HG03097 (cell line): ENCODE data around the gene ARHGAP23.

ENCODE experiments used
- ATAC-seq: cut with Tn5 transposase; IDR thresholded peaks from one replicate; pipeline ENCODE4 v1.9.1; 2021; ENCODE audit not compliant: unreplicated experiment, low FRiP score

The ARHGAP23 gene

DNA sequence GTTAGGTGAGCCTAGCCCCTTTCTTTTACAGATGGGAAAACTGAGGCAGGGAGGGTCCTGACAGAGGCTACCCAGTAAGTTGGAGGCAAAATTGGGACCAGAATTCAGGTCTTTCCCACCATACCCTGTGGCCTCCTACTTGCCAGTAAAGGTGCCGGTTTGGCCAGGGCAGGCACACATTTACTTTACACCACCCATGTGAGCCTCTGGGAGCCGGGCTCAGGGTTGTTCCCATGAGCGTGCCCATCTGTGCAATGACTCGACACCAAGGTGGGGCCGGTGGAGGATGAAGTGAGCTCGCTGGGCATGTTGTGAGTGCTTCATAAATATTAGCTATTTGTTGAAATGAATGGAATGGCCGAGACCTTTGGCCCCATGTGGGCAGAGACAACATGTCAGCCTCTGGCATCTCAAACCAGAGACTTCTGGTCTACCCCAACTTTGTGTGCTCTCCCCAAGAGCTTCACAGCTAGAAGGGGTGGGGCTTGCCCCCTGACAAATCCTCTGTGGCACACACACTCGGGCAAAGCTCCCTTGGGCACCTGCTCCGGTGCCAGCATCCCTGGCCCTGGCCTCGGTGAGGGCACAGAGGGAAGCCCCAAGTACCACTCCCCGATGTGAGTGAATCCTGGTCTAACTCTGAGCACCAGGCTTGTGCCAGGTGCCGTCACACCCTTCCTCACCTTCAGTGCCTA, 117.4 kb downstream of the ARHGAP23 start:
- no peak for ATAC-seq

DNA sequence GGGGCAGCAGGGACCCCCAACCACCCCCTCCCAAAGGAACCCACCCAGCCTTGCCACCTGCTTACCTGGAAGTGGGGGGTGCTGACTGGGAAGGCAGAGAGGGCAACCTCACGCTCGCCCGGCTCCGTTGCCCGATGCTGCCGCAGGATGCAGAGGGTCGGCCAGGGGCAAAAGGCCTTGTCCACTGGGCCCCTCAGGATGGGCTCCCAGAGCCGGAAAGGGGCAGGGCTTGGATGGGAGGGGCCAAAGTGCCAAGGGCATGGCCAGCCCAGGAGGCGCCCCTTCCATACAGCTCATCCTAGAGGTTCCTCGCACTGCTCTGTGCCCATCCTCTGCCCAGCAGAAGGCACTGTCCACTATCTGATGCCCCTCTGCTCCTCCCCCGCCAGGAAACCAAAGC, 118.1 kb downstream of the ARHGAP23 start:
- no peak for ATAC-seq

DNA sequence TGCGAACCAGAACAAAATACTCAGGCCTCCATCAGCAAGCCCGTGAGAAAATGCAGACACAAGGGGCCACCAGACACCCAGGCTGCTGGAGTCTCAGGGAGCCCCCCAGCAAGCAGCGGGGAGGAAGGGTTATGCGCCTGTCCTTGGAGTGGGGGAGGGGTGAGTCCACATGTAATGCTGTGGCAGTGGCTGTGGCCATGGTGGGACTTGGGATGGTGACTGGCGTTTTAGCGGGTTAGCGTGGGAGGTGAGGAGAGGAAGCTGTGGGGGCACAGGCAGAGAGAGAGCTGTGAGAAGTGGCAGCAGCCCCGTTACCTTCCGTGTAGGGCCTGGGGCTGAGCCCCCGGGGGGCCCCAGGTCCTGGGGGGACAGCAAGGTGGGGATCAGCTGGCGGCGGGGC, 119.2 kb downstream of the ARHGAP23 start:
- ATAC-seq = no peak

DNA sequence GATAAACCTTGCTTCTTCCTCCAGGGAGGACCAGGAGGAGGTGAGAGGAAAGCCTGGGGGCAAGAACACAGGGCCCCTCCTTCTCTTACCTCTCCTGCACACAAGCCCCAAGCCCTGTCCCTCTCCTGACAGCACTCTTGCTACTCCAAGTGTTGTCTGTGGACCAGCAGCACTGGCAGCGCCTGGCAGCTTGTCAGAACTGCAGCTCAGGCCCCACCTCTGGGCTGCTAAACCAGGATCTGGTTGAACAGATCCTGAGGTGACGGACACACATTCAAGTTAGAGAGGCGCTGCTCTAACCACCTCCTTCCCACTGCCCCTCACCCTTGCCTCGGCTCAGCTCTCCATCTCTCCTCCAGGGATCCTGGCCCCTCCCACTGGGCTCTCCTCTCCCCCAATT, 121.0 kb downstream of the ARHGAP23 start:
- ATAC-seq = no peak

DNA sequence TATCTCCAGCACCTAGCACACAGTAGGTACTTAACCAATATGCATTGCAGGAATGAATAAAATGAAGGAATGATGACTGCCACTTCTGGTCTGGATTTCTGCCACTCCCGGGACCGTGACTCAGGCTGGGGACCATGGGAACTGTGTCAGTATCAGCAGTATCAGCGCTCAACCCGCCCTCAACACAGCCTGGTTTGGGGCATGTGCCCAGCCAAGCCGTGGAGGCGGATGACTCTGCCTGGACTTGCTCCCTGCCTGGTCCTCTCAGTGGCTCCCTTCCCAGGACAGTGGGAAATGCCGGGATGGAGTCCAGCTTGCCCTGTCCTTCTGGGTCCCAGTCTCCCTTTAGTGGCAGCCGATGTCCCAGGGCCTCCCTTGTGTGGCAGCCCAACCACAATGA, 122.4 kb downstream of the ARHGAP23 start:
- no peak for ATAC-seq

DNA sequence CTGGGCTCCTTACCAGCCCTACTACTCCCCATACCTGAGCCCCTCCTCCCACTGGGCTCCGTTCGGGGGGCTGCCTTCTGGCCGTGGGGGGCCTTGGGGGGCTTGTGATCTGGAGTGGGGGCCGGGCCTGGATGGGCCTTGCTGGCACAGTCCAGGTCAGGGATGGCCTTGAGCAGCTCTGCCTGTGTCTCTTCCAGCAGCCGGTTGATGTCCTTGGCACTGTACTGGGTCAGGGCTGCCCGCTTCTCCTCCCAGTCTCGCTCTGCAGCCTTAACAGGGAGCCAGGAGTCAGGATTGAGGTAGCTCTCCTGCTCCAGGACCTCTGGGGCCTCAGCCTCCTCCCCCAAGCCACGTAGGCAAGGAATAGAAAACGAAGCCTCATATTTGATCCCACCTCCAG, 122.9 kb downstream of the ARHGAP23 start:
- ATAC-seq = no peak

DNA sequence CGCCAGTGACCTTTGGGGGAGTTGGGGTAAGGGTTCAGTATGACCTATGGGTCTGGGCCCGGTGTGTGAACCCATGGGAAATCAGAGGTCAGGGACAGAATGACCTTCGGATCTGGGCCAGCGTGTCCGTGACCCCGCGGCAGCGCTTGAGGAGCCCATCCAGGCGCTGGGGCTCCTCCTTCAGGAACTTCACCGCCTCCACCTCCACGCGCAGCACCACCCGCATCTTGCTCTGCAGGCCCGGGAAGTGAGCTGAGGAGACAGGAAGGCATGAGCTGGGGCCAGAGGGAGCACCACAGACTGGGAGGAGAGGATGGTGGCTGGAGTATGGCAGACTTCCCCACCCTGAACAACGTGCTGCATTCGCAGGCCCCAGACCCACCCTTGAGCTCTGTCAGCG, 124.1 kb downstream of the ARHGAP23 start:
- ATAC-seq = no peak

DNA sequence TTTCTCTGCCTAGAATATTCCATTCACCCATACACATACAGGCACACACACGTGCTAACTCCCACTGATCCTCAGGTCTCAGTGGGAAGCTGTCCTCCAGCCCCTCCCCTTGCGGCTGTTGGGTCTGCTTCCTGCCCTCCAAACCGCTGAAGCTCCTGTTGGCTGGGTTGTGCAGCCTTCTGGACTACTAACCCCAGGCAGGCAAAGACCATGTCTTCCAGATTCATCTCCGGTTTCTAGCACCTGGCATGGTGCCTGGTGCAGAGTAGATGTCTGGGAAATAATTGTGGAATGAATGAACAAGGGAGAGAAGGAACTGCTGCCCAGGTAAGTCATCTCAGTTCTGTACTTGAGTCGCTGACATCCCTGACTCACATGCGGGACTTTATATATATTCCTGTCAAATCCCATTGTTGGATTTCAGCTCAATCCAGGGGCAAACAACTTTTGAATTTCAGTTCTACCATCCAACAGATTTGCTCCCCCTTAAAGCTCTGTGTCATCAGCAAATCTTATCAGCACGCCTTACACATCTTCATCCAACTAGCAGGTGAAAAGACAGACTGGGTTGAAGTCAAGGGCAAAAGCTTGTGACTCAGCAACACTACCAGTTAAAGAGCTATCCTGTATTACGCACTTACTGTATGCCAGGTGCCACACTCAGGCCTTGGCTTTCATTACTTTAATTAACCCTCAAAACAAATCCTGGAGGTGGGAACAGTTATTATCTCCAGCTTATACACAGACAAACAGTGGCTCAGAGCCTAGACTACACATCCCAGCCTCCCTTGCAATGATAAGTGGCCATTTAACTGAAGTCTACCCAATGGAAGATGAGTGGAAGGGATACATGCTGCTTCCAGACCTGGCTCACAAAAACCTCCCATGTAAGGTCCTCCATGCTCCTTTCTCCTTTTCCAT, 126.4 kb downstream of the ARHGAP23 start:
- no peak for ATAC-seq

DNA sequence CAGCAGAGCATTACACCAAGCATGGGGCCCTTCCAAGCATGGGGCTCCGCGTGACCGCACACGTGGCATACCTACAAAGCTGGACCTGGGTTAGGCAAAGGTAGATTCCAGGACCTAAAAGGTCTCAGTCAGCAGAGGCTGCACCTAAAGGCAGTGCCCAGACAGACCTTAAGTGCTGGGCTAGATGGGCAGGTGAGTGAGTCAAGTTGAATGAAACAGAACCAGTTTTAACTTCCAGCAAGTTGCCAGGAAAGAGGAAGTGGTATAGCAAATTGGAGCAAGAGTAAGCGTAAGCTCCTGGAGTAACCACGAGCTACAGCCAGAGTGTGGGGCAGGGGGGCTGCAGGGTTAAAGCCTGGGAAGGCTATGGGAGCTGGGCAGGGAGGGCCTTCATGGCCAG, 128.0 kb downstream of the ARHGAP23 start:
- ATAC-seq = no peak

DNA sequence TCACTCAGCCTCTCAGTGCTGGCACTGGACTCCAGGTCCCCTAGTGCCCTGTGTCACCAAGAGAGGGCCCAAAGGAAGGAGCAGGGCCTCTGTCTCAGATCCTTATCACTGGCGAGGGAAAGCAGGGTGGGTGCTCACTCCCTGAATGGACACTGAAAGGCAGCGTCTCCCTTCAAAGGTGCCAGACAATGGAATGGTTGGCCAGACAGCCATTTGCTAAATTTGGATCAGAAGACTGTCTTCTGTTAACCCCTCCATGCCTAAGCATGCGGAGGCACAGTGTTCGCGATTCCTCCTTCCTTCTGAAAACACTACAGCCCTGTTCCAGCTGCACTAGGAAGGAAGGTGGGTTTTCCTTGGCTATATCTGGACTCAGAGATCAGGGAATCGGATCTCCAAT, 129.1 kb downstream of the ARHGAP23 start:
- ATAC-seq = no peak

DNA sequence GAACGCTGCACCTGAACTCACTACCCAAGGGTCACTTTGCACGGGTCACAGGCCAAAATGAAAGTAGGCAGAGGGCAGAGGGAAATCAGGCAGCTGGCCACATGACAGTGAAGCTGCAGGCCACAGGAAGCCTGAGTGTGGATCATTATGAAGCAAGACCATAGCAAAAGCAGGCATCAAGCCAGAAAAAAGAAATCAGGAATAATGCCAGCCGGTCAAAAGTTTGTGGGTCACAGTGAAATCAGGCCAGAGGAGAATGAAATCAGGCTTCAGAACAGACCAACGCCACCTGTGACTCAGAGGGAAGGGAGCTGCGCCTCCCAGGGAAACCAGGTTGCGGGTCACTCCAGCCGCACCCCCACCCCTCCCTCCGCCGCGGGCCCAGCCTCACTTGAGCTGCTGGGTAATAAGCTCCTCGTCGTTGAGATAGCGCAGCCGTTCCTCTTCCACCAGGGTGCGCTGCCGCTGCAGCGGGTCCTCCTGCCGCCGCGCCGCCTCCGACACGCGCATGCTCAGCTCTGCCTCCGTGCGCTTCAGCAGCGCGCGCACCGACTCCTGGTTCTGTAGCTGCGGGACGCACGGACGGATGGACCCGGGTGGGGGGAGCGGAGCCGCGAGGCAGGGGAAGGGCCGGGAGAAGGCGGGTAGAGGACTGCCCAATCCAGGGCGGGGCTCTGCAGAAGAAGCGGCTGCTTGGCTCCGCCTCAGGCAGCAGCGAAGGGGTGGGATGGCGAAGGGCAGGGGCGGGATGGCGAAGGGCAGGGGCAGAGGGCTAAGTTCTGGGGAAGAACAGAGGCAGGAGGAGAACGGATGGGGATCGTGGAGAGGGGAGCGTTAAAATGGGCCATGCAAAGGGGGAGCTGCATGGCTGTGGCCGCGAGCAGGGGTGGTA, 129.8 kb downstream of the ARHGAP23 start:
- peak; percentile 72 for ATAC-seq

DNA sequence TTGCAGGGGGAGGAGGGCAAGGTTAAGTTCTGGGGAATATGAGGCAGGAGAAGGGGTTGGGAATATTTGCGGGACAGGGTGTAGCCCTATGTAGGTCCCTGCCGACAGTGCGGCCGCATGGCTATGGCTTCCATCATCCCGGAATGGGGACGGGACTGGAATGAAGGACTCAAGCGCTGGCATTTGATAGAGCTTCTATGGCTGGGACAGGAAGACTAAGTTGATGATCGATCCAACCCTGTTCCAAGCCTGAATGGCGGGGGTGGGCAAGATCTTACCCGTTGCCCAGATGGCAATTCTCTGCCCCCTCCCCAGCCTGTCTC, 130.4 kb downstream of the ARHGAP23 start:
- no peak for ATAC-seq

DNA sequence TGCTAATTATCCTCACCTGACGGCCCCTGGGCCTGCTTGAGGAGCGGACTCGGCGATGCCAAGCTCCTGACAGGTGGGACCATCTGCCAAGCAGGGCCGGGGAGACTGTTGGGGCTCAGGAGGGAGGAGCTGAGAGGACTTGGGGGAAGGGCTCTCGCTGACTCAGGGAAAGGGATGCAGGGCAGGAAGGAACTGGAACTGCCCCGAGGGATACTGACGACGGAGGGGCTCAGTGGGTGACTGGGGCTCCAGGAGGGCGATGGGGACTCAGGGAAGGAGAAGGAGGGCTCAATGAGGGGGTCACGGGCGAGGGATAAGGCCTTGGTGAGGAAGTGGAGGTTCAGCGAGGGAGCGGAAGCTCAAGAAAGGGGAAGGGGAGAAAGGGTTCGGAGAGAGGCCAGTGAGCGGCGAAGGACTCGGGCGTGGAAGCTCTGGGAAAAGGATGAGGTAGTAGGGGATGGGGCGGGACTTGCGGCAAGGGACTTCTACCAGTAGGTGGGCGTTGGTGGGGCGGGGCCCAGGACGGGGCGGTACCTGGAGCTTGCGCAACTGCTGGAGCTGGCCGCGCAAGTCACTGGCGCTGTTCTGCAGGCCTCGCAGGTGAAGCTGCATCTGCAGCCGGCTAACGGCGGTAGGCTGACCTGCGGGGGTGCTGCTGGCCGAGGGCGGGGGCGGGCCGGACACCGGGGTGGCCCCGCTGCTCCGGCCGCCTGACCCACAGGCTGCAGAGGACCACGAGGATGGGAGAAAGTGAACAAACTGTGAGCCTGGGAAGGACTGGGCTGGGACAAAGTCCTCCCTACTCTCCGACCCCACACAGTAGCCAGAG, 131.0 kb downstream of the ARHGAP23 start:
- ATAC-seq = peak; percentile 54

DNA sequence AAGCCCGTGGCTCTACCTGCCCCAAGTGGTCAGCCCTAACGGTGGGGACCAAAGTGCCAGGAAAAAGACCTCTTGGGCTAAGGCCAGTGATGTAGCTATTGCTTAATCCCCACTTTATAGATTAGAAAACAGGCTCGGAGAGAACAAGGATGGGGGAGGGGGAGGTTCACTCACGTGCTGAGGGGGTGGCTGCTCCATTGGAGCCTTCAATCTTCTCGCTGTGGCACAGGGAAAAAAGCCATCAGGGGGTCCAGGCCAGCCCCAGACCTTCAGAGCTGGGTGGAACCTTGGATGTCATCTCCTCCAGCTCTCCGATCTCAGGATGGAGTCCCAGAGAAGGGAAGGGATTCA, 131.6 kb downstream of the ARHGAP23 start:
- no peak for ATAC-seq

DNA sequence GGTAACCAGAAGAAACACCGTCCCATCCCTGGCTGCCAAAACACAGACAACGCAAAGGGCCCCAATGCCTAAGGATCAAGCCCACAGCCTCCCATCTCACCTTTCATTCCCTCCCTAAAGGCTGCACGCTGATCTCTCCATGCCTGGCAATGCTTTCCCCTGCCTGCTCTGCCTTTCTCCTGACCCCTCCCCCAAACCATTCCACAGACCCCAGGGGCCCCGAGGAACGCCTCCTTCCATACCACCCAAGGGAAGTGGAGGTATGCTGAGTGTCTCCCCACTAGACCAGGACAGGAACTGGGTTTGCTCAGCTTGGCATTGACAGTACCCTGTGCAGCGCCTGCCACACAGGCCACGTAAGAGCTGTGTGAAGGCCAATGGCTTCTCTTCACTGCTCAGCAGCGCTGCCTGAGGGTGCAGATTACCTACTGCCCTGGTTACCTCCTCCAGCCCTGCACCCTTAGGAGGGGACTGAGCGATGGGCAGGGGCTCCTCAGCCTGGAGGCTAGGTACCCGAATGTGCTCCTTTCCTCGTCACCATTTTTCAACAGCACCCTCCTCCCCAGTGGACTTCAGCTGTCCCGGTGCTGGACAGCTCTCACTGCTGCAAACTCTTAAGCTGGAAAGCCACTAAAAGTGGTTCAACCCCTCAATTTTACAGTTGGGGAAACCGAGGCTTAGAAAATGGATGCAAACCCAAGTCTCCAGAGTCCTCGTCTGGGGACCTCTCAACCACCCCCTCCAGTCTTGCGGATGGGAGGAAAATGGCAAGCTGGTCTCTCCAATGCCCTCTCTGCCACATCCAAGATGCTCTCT, 132.4 kb downstream of the ARHGAP23 start:
- ATAC-seq = no peak

DNA sequence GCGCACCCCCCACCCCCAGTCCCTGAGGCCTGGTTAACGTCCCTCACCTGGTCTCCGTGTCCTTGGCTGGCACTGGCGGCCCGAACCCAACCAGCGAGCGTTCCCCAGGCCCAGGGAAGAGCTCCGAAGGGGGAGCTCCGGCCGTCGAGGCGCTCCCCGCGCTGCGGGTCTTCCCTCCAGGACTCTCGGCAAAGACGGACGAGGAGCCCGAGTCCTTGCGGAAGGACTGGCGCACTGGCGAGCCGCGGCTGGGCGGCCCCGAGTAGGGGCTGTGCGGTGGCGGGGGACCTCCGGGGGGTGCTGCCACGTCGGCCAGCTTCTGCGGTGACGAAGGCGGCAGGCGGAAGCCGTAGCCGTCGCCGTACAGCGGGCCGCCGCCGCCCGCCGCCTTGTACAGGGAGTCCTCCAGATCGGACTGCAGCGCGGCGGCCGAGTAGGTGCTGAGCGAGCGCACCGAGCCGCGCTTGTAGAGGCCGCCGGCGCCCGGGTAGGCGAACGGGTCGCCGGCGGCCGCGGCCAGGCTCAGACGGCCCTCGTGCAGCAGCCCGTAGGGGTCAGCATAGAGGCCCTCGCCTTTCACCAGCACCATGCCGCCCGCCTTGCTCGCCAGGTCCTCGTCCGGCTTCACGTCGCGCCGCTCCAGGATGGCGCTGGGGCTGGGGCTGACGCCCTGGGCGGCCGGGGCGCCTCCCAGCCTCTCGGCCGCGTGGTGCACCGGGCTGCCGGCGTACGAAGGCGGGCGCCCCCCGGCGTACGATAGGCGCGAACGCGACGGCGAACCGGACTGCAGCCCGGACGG, 133.4 kb downstream of the ARHGAP23 start:
- no peak for ATAC-seq
